Measurements from ENCODE around the gene YIPF2.

DNA sequence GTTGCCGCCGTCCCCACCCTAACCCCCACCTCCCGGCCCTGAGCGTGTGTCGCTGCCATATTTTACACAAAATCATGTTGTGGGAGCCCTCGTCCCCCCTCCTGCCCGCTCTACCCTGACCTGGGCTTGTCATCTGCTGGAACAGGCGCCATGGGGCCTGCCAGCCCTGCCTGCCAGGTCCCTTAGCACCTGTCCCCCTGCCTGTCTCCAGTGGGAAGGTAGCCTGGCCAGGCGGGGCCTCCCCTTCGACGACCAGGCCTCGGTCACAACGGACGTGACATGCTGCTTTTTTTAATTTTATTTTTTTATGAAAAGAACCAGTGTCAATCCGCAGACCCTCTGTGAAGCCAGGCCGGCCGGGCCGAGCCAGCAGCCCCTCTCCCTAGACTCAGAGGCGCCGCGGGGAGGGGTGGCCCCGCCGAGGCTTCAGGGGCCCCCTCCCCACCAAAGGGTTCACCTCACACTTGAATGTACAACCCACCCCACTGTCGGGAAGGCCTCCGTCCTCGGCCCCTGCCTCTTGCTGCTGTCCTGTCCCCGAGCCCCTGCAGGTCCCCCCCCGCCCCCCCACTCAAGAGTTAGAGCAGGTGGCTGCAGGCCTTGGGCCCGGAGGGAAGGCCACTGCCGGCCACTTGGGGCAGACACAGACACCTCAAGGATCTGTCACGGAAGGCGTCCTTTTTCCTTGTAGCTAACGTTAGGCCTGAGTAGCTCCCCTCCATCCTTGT, 6.4 kb downstream of the YIPF2 start:
- TF ChIP-seq, protein P1, sequence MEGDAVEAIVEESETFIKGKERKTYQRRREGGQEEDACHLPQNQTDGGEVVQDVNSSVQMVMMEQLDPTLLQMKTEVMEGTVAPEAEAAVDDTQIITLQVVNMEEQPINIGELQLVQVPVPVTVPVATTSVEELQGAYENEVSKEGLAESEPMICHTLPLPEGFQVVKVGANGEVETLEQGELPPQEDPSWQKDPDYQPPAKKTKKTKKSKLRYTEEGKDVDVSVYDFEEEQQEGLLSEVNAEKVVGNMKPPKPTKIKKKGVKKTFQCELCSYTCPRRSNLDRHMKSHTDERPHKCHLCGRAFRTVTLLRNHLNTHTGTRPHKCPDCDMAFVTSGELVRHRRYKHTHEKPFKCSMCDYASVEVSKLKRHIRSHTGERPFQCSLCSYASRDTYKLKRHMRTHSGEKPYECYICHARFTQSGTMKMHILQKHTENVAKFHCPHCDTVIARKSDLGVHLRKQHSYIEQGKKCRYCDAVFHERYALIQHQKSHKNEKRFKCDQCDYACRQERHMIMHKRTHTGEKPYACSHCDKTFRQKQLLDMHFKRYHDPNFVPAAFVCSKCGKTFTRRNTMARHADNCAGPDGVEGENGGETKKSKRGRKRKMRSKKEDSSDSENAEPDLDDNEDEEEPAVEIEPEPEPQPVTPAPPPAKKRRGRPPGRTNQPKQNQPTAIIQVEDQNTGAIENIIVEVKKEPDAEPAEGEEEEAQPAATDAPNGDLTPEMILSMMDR (IDR thresholded peaks at IDR 0.05) = no peak
- TF ChIP-seq POLR2A (IDR thresholded peaks at IDR 0.05) = no peak

Data from right lobe of liver (tissue), 4 donors.